Body of pancreas (tissue), 4 donors: ENCODE data around the gene MFSD11.

Source experiments
- CTCF ChIP-seq, 7 experiments: fragments of 450-650 bp in 4 of 7; fragments of 200-600 bp in 3 of 7; sonication (generic) in 3 of 7; IDR thresholded peaks; one replicate each; pipeline ENCODE4 v1.5.1; 2016 to 2019; ENCODE audit warnings: antibody characterized with exemption in 7 of 7
- POLR2A ChIP-seq, 3 donors: fragments of 450-650 bp; IDR thresholded peaks; one replicate each; pipeline ENCODE4 v1.6.1; 2016; ENCODE audit warnings: antibody characterized with exemption in 3 of 3, mild to moderate bottlenecking in 2 of 3

GRCh38 chr17:76805319-76805718, 67.4 kb downstream of the MFSD11 start:
- TF ChIP-seq CTCF (IDR thresholded peaks at IDR 0.05) (no peak), POLR2A (IDR thresholded peaks at IDR 0.05) (no peak)
